ENCODE results near the gene SMYD5. TPM values are rescaled to one million over a fixed set of nuclear protein-coding genes. Genes with fewer than 3 reads are reported as not detected.

Gene SMYD5
- total RNA-seq, 1 donor from 2014 or later, result 6.0 TPM

GRCh38 chr2:73269686-73270465 lies 55.8 kb downstream of the SMYD5 start:
- ATAC-seq, result no peak
- DNase-seq (ENCODE audit: low spot score), result no peak

GRCh38 chr2:73272270-73272669 lies 58.2 kb downstream of the SMYD5 start:
- DNase-seq (ENCODE audit: low spot score) (no peak), ATAC-seq (no peak)

Other genes with a start within 250 kb of the SMYD5 start
- 80.1 TPM for gene SFXN5, start 142.5 kb upstream of the SMYD5 start, total RNA-seq
- gene RAB11FIP5, start 101.3 kb upstream of the SMYD5 start, total RNA-seq, result 6.0 TPM
- not detected for gene NOTO, start 11.7 kb upstream of the SMYD5 start, total RNA-seq
- 24.4 TPM for gene PRADC1, start 19.0 kb downstream of the SMYD5 start, total RNA-seq
- gene CCT7, start 20.1 kb downstream of the SMYD5 start, total RNA-seq, result 93.7 TPM
- 0.33 TPM for gene FBXO41, start 70.2 kb downstream of the SMYD5 start, total RNA-seq
- not detected for gene EGR4, start 79.3 kb downstream of the SMYD5 start, total RNA-seq
- 6.0 TPM for gene ALMS1, start 171.6 kb downstream of the SMYD5 start, total RNA-seq

All from left lobe of liver (tissue), 2 donors.